Stimulated activated naive CD8-positive, alpha-beta T cell treated with anti-CD3 and anti-CD28 coated beads, Interleukin-15, Interleukin-2, amounts not matched to agents 100 U/mL and 50 U/mL, for 24 hours (primary cell): Measurements from ENCODE around the gene GAREM2.

Experiments
- ATAC-seq: fragments of 150-1000 bp; cut with Tn5 transposase; one replicate; pipeline ENCODE4 v1.10.0; 2021
- DNase-seq: peaks from one replicate; pipeline ENCODE4 v3.0.0; 2021

GAREM2 gene

GRCh38 chr2:26169681-26170414 is 3.0 kb upstream of the GAREM2 start:
- DNase-seq, result no peak

GRCh38 chr2:26170795-26171194 is 2.1 kb upstream of the GAREM2 start:
- ATAC-seq, result no peak
- no peak for DNase-seq

More at GRCh38 chr2:26169681-26170414, 3.0 kb upstream of the GAREM2 start:
- ATAC-seq, result no peak

GRCh38 chr2:26172189-26172870 is 558 bp upstream of the GAREM2 start:
- DNase-seq, result no peak
- no peak for ATAC-seq

GRCh38 chr2:26173776-26174482 is 1.0 kb downstream of the GAREM2 start:
- ATAC-seq (no peak), DNase-seq (no peak)

- DNase-seq (no peak), ATAC-seq (peak; percentile 16)
These were observed 2.0 kb downstream of the GAREM2 start for GRCh38 chr2:26174691-26175465.

- no peak for ATAC-seq
- no peak for DNase-seq
These were observed 2.8 kb downstream of the GAREM2 start for GRCh38 chr2:26175466-26176278.

GRCh38 chr2:26176279-26176615 is 3.4 kb downstream of the GAREM2 start:
- no peak for ATAC-seq
- no peak for DNase-seq

- ATAC-seq (no peak), DNase-seq (no peak)
These were observed 4.2 kb downstream of the GAREM2 start for GRCh38 chr2:26177122-26177521.

- ATAC-seq (no peak), DNase-seq (no peak)
These were observed 5.4 kb downstream of the GAREM2 start for GRCh38 chr2:26178246-26178645.

- ATAC-seq (no peak), DNase-seq (no peak)
These were observed 6.0 kb downstream of the GAREM2 start for GRCh38 chr2:26178746-26179436.

- no peak for ATAC-seq
- no peak for DNase-seq
These were observed 6.6 kb downstream of the GAREM2 start for GRCh38 chr2:26179446-26179913.

GRCh38 chr2:26182441-26182840 is 9.6 kb downstream of the GAREM2 start:
- no peak for DNase-seq
- ATAC-seq, result no peak

GRCh38 chr2:26182887-26183630 is 10.2 kb downstream of the GAREM2 start:
- no peak for ATAC-seq
- no peak for DNase-seq

GRCh38 chr2:26184121-26184520 is 11.2 kb downstream of the GAREM2 start:
- no peak for DNase-seq

GRCh38 chr2:26184555-26185303 is 11.8 kb downstream of the GAREM2 start:
- peak; percentile 95 for ATAC-seq
- DNase-seq, result peak; percentile 84

More at GRCh38 chr2:26184121-26184520, 11.2 kb downstream of the GAREM2 start:
- no peak for ATAC-seq

GRCh38 chr2:26185304-26185928 is 12.5 kb downstream of the GAREM2 start:
- DNase-seq (no peak), ATAC-seq (no peak)

GRCh38 chr2:26185954-26186770 is 13.3 kb downstream of the GAREM2 start:
- DNase-seq (no peak), ATAC-seq (no peak)

- no peak for ATAC-seq
- no peak for DNase-seq
These were observed 14.2 kb downstream of the GAREM2 start for GRCh38 chr2:26187114-26187513.
